ENCODE results near the gene IMP3.

Gene IMP3

DNA sequence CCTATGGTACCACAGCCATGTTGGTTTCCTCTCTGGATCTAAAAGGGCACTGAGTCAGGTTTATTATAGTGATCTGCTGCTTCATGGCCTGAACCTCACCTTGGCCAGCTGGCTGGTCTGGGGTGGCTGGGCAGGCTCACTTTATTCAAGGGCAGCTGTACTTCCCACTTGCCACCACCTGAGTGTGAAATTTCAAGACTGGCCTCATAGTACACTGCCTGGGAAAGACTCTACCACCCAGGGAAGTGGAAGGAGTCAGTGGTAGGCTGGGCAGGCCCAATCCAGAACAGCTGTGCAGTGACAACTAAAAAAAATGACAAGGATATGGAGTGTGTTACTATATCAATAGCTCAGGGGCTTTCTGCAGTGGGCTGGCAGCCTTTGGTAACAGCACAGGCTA is 23.3 kb downstream of the IMP3 start:
- DNase-seq = no peak

DNA sequence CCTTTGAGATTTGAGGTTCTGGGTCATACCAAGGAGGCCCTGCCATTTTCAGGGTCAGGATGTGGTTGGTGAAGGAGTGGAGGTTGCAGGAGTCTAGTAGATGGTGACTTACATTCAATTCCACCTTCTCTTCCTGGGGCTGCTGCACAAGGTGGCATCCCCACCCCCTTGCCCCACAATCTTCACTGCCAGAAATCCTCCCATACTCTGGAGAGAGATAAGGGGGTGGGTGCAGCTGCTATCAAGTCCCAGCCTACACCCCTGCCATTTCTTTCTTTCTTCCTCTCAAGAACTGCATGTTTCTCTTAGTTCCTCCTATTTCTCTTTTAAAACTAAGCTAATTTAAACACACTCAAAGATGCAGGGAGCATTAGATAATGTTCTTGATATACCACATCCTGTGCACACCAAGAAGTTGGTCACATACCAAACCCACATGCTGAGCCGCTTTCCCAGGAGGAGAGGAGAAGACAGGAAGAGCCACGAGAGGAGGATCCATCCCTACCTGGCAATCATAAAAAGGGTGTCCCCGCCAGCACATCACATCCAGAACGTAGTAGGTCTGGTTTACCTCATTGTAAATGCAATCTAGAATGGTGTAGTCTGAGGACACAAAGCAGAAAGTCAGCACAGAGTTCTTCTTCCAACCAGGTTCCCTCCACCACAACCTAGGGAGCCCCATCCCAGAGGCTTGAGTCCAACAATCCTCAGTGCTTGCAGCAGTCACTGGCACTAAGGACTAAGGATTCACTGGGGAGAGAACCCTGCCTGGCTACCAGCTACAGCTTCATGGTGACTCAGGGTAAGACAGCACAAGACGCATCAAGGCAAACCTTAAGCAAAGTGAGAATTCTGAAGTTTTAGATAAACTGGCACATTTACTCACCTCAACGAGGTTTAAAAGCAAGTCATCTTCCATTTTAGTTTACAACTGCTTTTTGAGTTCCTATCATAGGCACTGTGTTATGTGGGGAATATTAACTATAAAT is 33.0 kb downstream of the IMP3 start:
- DNase-seq = no peak

DNA sequence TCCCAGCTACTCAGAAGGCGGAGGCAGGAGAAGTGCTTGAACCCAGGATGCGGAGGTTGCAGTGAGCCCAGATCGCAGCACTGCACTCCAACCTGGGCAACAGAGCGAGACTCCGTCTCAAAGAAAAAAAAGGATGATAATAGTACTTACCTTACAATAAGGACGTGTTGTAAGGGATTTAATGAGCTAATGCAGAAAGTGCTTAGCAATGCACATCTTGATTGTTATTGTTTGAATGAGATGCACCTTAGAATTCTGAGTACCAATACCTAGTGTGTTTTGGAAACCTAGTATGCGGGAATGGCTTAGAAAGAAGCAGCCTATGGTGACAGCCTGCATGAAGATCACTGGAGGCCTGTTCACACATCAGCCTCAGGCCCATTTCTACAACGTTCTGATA is 34.0 kb downstream of the IMP3 start:
- no peak for DNase-seq

DNA sequence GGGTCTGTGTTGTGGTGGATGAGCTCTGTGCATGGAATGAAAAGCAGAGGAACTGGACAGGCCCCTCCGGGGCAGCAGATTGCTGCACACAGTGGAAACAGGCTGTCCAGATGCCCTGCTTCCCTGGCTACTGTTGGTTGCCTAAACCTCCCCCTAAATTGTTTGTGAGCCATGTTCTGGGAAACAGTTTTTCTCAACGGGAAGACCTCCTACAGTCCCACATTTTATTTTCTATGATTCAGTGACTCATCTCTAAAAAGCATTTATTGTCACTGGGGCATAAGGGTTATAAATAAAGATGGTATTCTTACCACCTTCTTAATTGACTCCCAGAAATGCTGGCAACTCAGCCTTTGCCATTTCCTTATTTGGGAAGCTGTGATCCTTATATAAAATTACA is 40.6 kb downstream of the IMP3 start:
- DNase-seq = no peak

DNA sequence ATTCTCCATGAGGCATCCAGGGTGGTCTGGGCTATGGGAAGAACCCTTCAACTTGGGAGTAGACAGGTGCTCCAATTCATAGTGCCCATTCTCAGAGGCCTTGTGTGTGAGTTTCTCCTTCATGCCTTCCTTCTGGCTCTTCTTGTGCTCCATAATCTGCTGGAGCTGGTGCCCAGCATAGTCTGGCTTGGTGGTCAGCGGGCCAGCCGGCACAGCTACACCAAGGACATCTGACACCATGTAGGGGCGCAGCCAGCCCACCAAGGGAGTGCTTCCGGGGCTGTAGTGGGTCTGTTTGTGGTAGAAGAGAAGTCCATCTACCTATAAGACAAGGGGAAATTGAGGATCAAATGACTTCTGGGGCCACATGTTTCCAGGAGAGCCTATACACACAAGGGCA is 41.7 kb downstream of the IMP3 start:
- DNase-seq = no peak

DNA sequence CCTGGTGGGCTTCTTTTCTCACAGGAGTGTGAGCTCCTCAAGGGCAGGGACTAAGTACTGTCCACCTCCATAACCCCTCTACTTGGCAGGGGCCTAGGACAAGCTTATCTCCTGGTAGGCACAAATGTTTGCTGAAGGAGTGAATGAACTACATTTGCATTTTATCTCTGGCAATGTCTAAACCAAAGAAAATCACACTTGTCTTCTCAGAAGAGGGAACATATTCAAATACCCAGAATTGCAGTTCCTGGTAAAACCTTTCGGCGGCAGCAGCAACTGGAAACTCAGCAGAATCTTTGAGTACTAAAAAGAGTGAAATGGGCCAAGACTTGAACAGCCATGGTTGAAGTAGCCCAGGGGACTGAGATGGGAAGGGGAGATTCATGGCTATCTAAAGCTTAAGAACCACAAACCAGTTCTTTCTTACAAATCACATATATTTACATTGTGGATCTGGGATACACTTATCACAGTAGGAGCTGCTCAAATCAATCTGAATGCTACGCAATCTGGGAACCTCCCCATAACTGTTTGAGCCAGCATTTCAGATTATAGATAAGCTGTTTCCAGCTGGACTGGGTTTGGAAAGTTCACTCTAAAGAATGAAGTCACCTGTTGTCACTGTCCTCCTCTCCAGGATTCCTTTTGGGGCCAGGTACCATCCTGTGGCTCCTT is 42.2 kb downstream of the IMP3 start:
- DNase-seq = no peak

DNA sequence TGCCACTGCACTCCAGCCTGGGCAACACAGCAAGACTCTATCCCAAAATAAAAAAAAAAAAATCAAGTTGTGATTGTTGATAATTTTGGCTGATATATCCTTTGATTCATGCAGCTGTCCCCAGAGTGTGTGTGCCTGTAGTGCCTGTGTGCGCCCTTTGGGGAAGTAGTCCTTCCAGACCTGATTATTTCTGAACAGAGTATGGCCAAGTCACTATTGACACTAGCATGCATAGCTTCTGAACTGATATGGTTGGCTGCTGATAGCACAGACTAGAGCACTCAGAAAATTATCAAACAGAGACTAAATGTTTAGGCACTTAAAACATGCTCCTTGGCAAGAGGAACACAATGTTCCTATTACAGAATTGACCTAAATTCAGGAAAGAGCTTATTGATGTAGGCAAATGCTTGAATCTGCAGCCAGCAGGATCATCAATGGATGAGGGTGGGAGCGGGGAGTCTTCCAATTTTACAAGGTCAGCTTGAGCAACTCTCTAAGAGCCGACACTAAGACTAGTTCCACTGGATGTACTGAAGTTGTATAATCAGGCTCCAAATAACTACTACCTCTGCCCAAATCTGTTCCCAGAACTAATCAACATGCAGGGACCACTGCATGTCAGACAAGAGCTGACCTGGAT is 43.2 kb downstream of the IMP3 start:
- DNase-seq = no peak

DNA sequence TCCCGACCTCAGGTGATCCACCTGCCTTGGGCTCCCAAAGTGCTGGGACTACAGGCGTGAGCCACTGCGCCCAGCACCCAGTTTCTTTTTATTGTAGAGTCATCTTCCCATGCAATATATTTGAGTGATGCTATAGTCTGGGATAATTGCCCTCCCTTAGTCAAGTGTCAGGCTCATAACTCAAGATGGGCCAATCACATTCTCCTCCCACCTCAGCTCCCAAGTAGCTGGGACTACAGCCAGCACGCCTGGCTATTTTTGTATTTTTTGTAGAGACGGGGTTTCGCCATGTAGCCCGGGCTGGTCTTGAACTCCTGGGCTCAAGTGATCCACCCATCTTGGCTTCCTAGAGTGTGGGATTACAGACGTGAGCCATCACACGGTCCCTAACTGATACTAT is 45.7 kb downstream of the IMP3 start:
- no peak for DNase-seq

DNA sequence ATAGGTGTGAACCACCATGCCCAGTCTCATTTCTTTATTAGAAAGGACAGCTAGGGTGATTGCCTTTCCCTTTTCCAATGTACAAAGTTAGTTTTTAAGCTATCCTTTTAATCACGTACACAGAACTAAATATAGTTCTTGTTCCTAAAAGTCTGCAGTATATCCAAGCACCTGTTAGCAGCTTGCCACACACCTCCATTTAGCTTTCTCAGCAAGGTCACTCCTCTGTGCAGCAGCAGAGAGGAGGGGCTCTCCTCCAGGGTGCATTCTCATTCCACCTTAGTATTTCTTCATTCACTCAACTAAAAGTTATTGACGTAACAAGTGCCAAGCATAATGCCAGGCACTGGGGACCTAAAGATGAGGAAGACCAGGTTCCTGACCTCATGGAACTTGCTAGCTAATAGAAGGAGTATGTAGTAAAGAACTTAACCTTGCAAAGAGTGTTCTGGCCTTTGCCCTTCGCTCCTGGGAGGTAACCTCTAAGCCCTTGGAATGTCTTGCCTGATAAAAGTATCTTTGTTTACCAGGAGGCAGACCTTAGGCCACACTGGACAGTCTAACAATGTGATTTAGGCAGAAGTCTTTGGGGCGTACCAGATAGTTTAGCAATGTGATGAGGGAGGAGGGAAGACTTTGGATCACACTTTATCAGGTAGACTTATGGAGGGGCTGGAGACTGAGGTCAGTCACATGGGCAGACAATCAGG is 48.2 kb downstream of the IMP3 start:
- no peak for DNase-seq

DNA sequence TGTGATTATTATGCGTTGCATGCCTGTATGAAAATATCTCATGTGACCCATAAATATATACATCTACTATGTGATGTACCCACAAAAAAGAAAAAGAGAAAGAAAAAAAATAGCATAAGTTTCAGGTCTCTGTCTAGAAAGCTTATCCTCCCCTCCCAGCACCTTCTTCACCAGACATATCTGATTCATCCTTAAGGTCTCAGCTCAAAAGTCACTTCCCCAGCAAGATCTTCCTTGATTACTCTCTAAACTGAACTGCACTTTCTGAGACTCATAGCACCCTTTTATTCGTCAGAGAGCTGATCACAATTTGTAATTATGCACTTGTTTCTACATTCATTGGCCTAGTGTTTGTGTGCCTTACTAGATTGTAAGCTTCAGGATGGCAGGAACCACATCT is 49.8 kb downstream of the IMP3 start:
- no peak for DNase-seq

Data from NCI-H748 treated with DMSO at 0.1 percent for 48 hours (cell line).